HG03066 (cell line): ENCODE measurements around the gene MARCHF6.
A peak's percentile ranks its signal among the peaks of the same experiment; 100 is the strongest.
"Not testable (repeated sequence)": the region's sequence is repeated elsewhere in the genome, so short reads cannot be mapped to it uniquely, and the experiment has no call there.

ENCODE experiments used
- ATAC-seq: cut with Tn5 transposase; IDR thresholded peaks from one replicate; pipeline ENCODE4 v1.9.1; 2021; ENCODE audit warnings: low read depth; ENCODE audit not compliant: unreplicated experiment

MARCHF6 gene

GRCh38 chr5:10344461-10345106 lies 8.9 kb upstream of the MARCHF6 start:
- not testable (repeated sequence) for ATAC-seq

GRCh38 chr5:10348258-10348657 lies 5.2 kb upstream of the MARCHF6 start:
- no peak for ATAC-seq

DNA sequence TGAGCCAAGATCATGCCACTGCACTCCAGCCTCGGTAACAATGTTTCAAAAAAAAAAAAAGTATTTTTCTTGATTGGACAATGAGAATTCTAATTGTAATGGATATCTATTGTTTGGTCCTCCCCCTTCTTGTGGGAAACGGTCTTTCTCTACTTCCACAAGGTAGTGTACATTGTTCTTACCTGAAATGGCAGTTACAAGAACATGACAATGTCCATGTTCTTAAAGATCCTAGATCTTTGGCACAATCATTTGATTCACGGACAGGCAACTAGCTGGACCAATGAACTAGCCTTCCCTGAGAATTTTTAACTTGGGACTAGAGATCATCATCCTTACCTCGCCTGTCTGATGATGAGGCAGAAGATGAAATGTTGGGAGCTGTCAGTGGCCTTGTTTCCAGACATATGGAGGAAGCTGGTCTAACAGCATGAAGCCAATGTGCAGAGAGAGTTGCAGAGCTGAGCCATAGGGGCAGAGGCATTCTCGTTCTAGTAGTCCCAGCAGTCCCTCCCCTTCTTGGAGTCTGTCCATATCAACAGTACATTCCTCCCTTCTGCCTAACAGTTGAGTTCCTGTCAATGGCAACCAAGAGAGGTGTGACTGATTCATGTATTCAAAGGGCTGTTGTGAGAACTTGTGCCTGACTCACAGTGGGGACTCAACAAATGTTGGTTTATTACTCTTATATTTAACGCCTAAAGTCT lies 2.1 kb upstream of the MARCHF6 start:
- ATAC-seq = no peak

DNA sequence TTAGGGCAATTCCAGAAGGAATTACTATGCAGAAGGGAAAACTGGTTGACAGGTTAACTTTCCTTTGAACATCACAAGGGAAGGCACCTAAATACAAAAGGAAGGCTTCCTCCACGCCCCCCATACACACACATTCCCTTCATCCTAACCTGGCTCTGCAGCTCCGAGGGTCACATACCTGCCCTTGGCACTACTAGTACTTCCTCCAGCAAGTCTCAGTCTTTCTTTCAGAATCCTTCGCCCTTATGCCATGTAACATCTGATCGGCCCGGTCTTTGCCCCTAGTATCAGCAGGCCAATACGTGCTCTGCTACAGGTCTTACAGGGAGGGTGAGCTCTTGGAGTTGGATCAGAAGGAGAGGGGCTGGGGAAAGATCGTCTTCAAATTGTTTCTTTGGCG lies 1.6 kb upstream of the MARCHF6 start:
- no peak for ATAC-seq

DNA sequence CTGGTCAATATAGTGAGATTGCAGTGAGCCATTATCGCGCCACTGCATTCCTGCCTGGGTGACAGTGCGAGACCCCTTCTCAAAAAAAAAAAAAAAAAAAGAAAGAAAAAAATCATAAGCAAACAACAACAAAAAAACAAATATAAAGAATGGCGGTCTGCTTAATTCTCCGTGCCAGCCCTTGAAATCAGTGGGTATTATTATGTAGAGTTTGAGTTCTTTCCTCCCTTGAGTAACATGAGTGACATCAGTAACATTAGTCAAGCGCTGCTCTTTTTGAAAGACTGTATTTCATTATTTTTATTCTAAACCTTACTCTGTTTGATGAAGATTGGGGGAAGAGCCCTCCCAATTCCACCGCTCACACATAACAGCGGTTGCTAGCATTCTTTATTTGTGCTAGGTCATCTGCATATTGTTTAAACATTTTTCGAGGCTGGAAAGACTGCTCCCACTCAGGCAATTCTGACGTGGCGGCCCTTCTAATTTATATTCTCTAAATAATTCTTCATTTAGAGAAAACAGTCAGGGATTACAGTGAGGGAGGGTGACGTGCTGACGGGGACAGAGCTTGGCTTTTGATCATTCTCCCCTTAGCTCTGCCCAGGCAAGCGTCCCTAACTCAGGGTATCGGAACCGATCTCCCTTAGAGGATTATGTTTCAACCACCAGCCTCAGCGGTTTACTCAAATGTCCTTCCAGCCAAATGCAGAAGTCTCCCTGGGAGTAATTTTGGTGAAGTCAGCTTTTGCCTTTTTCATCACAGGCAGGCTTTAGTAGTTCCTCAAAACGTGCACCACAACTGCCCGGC lies 860 bp upstream of the MARCHF6 start:
- no peak for ATAC-seq

- peak; percentile 17 for ATAC-seq
Measured at GRCh38 chr5:10354048-10354872, 765 bp downstream of the MARCHF6 start.

DNA sequence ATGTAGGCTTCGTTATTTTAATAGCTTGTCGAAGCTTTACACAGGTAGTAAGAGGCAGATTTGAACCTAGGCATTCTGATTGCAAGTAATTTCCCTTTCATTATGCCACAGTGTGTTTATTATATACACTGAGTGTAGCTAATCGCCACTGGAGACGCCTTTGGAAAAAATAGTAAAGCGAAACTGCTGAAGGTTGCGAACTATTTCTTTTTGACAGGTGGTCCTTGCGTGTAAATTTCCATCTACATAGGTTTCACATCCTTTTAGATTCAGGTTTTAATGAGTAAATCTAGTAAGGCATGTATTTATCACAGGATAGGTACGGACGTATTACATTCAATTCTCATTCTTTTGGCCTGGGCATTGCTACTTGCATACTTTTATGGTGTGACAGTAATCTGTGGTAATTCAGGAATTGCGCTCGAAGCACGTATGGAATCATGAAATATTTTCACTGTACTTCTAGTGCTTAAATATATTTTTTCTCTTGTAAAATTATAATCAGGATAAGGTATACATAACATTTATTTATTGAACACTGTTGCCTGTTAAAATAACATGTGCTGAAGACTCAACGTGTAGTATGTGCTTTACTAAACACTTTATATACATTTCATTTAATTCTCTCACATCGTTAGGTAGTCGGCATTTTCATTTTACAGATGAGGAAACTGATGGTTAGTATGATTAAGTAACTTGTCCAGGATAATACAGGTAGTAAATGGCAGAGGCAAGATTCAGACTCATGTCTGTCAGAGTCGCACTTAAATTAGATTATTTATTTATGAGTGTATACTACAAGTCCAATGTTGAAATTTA lies 1.8 kb downstream of the MARCHF6 start:
- peak; percentile 15 for ATAC-seq

- ATAC-seq = no peak
Measured at GRCh38 chr5:10358999-10359398, 5.5 kb downstream of the MARCHF6 start.

GRCh38 chr5:10360686-10361085 lies 7.2 kb downstream of the MARCHF6 start:
- ATAC-seq = no peak

DNA sequence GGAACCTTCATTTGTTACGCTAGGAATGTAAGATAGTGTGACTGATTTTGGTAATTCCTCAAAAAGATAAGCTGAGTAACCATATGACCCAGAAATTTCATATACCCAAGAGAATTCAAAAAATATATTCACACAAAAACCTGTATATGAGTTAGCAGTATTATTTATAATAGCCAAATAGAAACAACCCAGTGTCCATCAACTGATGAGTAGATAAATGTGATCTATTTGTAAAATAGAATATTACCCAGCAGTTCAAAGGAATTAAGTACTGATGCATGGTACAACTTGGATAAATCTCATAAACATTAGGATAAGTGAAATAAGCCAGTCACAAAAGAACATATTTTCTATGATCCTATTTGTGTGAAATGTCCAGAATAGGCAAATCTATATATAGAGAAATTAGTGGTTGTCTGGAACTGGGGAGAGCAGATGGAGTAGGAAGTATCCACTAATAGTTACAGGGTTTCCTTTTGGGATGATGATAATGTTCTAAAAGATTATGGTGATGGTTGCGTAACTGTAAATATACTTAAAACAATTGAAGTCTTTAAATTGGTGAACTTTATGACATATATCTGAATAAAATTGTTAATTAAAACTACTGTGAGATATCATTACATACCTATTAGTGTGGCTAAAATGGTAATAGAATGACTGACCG lies 10.2 kb downstream of the MARCHF6 start:
- ATAC-seq = no peak

GRCh38 chr5:10364186-10364689 lies 10.7 kb downstream of the MARCHF6 start:
- ATAC-seq = no peak

DNA sequence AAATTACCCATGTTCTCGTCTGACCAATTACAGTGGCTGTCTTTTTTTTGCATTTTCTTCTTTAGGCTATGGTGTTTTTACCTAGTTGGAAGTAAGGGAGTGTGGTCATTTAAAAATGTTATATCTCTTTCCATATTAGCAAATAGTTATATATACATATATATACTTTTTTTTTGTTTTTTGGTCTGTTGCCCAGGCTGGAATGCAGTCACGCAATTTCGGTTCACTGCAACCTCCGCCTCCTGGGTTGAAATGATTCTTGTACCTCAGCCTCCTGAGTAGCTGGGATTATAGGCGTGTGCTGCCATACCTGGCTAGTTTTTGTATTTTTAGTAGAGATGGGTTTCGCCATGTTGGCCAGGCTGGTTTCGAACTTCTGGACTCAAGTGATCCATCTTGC lies 12.3 kb downstream of the MARCHF6 start:
- ATAC-seq = no peak

- no peak for ATAC-seq
Measured at GRCh38 chr5:10366310-10367272, 13.1 kb downstream of the MARCHF6 start.

GRCh38 chr5:10367579-10367978 lies 14.1 kb downstream of the MARCHF6 start:
- no peak for ATAC-seq

GRCh38 chr5:10370931-10371330 lies 17.4 kb downstream of the MARCHF6 start:
- ATAC-seq = no peak

GRCh38 chr5:10371369-10371768 lies 17.9 kb downstream of the MARCHF6 start:
- not testable (repeated sequence) for ATAC-seq

- no peak for ATAC-seq
Measured at GRCh38 chr5:10372726-10373709, 19.5 kb downstream of the MARCHF6 start.
